PFSK-1 (cell line): ENCODE measurements around the gene SLC37A2.

Experiments
- POLR2AphosphoS5 ChIP-seq: IDR thresholded peaks from 2 replicates; pipeline ENCODE4 v1.6.1; 2012; ENCODE audit warnings: low read depth, mild to moderate bottlenecking, control low read depth, low read length, moderate library complexity
- REST ChIP-seq, 2 experiments: IDR thresholded peaks; 2 replicates each; pipeline versions ENCODE4 v1.6.1 to v1.8.0; 2011 to 2012; ENCODE audit warnings: low read depth in 2 of 2, low read length in 2 of 2, control low read depth in 1 of 2, inconsistent platforms in 1 of 2, mild to moderate bottlenecking in 1 of 2, moderate library complexity in 1 of 2; ENCODE audit not compliant: insufficient read depth in 1 of 2
- SIN3A ChIP-seq: IDR thresholded peaks from 2 replicates; pipeline ENCODE4 v1.6.1; 2012; ENCODE audit warnings: mild to moderate bottlenecking, low read length, moderate library complexity, borderline replicate concordance; ENCODE audit not compliant: insufficient read depth
- TAF1 ChIP-seq: IDR thresholded peaks from 2 replicates; pipeline ENCODE4 v1.6.1; 2012; ENCODE audit warnings: low read length, control low read depth, borderline replicate concordance; ENCODE audit not compliant: insufficient read depth

DNA sequence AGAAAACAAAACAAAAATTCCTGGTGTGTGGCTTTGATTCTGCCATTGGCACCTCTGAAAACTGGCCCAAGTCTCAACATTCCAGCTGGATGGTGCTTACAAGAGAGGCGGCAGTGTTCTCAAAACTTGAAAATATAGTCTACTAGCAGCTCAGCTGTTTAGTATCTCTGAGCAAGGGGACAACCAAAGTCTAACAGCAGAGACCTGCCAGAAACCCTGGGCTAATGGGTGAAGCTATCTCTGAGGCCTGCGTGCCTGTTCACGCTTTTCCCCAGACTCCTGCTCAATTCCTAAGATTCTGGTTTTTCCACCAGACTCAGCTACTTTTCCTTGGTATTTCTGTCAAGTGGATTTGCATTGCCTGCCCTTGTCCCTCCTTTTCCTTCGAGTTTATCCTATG, 30.4 kb downstream of the SLC37A2 start:
- TF ChIP-seq TAF1 (no peak), POLR2AphosphoS5 (no peak), REST (IDR thresholded peaks at IDR 0.05; ENCODE audit: insufficient read depth in 1 of 2, low read depth in 2 of 2, low read length in 2 of 2) (no peak), SIN3A (no peak)
